GM19025 (cell line): ENCODE results near the gene ASZ1.

Source experiments
- ATAC-seq: cut with Tn5 transposase; IDR thresholded peaks from one replicate; pipeline ENCODE4 v1.9.1; 2021; ENCODE audit warnings: mild to moderate bottlenecking, low read depth, moderate library complexity; ENCODE audit not compliant: unreplicated experiment

Gene ASZ1

DNA sequence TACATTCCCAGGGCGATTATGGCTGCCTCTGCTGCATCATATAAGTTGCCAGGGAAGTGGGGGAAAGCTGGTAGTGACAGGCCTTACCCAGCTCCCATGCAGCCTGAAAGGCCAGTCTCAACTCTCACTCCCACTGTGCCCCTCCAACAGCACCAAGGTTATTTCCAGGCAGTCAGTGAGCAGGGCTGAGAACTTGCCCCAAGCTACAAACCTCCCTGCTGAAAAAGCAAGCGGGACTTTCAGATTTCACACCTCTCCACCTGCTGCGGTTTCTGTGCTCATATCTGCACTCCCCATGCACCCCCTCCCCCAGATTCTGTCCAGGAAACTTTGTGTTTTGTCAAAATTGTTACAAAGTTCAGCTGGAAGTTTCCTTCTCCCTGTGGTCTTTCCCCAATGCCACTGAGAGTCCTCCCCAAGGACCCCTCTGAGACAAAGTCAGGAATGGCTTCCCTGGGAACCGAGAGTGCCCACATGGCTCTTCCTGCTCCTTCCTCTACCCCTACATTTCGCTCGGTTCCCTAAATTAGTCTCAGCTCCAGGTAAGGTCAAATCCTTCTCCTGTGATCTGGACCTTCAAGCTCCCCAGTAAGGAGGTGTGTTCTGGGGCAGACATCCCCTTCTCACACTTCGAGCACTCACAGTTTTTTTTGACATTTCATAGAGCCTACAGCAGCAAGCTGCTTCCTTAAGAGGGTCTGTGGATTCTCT is 79.2 kb downstream of the ASZ1 start:
- peak; percentile 94 for ATAC-seq

DNA sequence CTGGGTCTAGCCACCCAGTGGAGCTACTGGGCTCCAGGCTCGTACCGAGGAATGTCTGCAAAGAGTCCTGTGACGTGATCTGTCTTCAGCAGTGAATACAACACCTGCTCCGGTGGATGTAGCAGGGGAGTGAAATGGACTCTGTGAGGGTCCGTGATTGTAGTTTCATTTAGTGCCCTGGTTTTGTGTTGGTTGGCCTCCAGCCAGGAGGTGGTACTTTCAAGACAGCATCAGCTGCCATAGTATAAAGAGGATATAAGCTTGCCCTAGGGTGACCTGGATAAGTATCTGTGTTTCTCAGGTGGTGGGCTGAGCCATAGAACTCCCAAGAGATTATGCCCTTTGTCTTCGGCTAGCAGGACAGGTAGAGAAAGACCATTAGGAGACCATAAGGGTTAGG is 79.8 kb downstream of the ASZ1 start:
- peak; percentile 9 for ATAC-seq

DNA sequence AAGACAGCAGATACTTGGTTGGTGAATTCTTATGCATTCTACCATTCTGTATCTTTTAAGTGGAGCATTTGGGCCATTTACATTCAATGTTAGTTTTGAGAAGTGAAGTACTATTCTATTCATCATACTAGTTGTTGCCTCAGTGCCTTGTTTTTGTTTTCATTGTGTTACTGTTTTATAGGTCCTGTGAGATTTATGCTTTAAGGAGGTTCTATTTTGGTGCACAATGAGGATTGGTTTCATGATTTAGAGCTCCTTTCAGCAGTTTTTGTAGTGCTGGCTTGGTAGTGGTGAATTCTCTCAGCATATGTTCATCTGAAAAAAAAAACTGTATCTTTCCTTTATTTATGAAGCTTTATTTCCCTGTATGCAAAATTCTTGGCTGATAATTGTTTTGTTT is 81.1 kb downstream of the ASZ1 start:
- no peak for ATAC-seq

DNA sequence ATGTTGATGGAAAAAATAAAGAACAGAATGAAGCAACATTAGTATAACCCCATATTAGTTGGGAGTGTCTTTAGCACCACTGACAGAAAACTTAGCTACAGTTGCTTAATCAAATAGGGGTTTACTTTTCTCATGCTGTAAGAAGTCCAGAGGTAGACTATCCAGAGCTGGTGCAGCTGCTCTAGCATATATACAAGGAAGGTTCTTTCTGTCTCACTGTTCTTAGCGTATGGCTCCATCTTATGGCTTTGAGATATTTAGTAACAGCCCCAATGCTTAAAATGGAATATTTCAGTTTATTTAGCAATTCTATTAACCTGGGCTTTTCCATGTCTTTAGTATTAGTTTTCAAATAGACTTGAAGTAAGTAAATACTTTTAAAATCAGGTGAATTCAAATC is 89.3 kb downstream of the ASZ1 start:
- no peak for ATAC-seq

DNA sequence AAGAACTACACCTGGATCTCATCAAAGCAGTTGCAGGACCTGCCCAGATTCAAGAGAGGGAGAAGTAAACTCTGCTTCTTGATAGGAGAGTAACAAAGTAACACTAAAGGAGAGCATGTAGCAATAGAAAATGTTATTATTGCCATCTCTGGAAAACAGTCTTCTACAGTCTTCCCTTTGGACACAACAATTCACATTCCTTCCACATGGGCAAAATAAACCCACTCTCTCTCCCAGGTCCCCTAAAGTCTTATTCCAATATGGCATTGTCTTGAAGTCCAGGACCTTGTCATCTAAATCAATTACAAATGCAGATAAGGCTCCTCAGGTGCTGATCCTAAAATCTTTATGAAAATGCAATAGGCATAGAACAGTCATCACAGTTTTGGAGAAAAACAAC is 94.1 kb downstream of the ASZ1 start:
- no peak for ATAC-seq

DNA sequence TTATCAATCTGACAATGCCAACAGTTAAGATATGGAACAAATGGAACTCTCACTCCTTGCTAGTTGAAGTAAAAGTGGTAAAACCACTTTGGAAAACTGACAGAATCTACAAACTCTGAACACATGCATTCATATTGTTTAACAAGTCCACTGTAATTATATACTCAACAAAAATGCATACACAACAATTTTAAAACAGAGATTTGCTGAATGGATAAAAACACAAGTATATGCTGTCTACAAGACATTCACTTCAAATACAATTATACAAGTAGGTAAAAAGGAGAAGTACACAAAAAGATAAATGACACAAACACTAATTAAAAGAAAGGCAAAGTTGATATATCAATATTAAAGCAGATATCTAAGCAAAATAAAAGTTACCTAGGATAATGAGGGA is 95.3 kb downstream of the ASZ1 start:
- ATAC-seq = no peak

DNA sequence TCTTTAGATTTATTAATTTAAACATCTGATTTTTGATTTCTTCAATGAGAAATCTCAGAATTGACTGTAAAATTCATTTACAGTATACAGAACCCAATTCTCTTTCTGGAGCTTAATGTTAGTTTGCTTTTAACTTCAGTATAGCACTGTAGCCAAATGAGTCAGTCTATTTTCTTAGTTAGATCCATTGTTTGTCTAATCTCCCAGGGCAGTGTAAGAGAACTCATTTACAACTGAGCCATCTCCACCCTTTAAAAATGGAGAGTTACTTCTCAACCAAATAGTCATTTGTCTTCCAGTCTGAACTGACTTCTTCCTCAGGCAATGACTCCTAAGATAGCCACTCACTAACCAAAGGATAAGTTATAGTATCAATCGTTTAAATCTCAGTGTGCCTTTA is 101.5 kb downstream of the ASZ1 start:
- no peak for ATAC-seq

DNA sequence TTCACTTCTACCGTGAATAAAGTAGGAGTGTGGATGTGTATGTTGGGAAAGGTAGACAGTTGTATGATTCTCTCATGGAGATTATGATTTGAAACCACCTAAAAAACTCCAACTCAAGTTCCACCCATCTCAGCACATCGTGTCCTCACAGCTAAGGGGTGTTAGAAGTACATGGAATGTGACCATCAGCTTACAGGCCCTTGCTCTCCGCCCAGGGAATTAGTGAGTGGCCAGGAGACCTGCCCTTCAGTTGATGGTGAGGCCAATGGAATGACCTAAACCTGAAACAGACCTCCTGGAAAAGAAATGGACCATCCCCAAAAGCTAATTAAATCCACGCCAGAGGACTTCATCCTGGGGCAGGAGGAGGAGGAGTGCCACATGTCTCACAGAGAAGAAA is 102.3 kb downstream of the ASZ1 start:
- ATAC-seq = no peak

DNA sequence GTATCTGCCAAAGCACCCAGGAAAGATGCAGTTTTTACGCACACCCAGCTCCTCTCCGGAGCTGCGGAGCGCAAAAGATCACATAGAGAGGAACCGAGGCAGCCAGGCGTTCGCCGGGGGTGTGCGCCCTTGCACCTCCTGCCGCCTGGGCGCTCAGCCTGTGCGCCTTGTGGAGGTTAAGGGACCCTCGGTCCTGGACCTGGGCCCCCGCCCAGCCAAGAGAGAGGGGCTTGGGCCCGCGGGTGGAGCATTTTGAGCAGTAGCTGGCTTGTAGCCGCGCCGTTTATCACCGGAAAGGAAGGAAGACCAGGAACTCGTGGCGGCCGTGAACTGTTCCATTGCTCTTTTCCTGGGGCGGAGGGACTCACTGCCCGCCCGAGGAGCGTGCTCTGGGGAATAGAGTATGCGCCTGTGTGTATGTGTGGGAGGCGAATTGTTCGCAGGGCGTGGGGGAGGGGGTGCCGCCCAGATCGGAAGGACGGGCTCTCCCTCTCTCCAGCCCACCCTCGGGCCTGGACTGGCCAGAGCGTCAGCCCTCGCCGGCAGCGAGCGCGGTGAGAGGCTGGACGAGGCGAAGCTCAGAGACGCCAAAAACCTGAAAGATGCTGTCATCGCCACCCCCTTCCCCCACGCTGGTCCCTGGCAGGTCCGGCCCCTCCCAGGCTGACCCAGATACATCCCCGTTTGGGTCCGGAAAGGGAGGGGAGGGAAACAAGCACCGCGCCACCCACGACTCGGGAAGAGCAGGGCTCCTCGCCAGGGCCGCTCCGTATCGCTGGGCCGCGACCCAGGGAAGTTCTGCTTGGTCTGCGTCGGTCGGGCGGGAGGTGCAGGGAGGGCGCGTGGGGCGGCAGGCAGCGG is 103.2 kb downstream of the ASZ1 start:
- no peak for ATAC-seq

DNA sequence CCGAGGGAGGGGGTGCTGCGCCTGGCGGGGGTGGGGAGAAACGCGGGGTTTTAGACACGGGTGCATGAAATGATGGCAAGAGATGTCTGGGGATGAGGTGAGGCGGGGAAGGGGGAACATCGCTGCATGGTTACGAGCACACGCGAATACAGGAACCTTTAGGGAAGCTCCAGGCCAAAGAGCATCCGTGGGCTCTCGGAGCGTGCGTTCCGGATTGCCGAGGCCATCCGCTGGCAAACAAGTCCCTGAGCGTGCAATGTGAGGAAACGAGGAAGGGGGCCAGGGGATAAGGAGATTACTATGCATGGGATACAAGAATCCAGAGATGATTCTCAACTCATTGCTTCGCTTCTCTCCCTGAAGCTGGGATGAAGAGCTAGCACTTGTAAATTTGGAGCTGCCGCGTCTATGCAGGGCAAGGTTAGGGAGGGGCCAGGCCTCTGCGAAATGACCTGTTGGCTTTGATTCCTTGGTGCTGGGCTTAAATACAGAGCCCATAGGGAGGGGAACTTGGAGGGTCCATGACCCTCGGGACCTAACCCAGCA is 103.9 kb downstream of the ASZ1 start:
- no peak for ATAC-seq

DNA sequence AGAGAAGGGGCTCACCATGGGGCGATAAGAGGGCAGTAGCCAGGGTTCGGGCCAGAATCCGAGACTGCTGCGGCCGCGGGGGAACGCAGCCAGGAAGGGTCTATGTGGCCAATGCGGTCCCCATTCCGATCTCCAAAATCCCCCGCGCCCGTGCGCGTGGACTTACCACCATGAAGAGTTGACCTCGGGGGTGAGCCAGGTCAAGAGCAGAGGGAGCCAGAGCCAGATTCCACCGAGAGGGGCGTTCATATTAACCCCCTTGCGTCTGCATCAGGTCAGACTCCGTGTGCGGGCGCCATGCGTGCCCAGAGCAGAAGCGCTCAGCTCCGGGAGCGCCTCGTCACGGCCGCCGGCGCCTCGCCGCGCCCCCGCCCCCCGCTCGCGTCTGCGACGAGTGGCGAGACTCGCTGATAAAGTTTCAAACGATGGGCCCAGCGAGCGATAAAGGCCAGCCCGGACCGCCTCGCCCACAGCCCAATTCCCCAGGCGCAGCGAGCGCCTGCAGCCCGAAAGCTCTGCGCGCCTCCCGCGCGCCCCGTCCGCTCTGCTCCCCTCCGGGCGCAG is 104.5 kb downstream of the ASZ1 start, which contains the start of gene WNT2:
WNT2 (minus strand) TSS at position 318 of the 564 bp plus-strand sequence; CDS start at position 249, 69 bp downstream.
- ATAC-seq = no peak

DNA sequence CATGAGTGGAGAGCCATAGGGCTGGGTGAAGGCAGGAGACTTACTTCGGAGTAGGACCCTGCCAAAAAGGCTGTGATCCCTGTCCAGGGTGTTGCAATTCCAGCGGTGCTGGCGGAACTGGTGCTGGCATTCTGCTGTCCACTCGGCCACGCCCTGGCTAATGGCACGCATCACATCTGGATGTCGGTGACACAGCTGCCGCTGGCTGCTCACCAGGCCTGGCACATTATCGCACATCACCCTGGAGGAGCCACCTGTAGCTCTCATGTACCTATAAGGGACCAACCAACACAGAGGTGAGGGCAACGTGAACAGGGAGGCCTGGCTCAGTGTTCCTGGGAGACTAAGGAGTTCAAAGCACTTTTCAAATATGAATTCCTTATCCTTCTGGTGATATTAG is 106.8 kb downstream of the ASZ1 start:
- ATAC-seq = no peak

DNA sequence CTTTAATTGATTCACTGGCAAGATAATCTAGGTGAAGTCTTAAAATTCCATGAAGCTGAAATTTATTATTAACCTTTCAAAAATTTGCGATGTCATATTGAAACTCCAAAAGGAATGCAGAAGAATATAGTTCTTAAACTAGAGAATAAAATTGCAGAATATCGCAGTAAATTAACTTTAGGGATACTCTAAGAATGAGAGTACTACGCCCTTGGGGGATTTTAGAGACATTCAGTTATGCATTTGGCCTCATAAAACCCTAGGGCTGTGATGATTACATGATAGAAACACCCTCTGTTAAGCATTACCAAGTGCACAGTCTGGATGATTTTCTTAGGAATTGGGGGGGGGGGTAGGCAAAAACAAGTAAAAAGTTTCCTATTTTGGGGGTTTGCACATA is 108.1 kb downstream of the ASZ1 start:
- ATAC-seq = no peak

DNA sequence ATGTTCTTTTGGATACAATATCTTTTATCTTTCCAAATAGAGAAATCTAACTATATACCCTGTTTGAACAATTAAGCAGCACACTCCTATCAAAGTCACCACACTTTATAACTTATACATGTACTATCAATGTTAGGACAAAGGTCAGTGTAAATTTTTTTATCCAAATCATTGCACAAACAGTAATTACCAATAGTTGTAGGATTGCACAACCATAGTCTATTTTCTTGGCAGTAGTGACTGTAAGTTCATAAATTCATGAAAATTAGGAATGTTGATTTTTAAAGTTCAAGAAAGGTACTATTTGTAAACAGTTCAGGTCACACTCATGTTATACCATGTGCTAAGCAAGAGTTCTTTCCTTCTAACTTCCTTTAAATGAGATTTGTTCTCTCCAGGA is 113.7 kb downstream of the ASZ1 start:
- no peak for ATAC-seq
